GM19324 (cell line): Measurements from ENCODE around the gene UQCC3.
"Not testable (repeated sequence)": the region's sequence is repeated elsewhere in the genome, so short reads cannot be mapped to it uniquely, and the experiment has no call there.

ENCODE experiments used
- ATAC-seq: cut with Tn5 transposase; IDR thresholded peaks from one replicate; pipeline ENCODE4 v1.9.1; 2021; ENCODE audit warnings: mild to moderate bottlenecking, moderate library complexity; ENCODE audit not compliant: unreplicated experiment, low FRiP score

UQCC3 gene

GRCh38 chr11:62665075-62665598, 6.3 kb upstream of the UQCC3 start, which contains the start of the genes C11orf98 and CSKMT:
Gene C11orf98 (minus strand): TSS chr11:62665210. CDS start chr11:62665169, 41 bp downstream.
Gene CSKMT (plus strand): TSS chr11:62665312. CDS start chr11:62665880, 568 bp downstream.
- peak; percentile 90 for ATAC-seq

- no peak for ATAC-seq
These were observed 5.7 kb upstream of the UQCC3 start for GRCh38 chr11:62665599-62666258.

DNA sequence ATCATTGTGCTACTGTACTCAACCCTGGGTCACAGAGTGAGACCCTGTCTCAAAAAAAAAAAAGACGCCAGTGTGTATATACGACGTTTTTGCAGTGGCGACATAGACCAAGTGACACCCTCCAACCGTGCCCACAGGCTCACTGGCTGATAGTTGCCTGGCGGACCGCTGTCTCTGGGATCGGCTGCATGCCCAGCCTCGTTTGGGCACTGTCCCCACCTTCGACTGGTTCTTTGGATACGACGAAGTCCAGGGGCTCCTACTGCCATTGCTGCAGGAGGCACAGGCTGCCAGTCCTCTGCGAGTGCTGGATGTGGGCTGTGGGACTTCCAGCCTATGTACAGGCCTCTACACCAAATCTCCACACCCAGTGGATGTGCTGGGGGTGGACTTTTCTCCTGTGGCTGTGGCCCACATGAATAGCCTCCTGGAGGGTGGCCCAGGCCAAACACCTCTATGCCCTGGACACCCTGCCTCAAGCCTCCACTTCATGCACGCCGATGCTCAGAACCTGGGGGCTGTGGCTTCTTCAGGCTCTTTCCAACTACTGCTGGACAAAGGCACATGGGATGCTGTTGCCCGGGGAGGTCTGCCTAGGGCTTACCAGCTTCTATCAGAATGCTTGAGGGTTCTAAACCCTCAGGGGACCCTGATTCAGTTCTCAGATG, 5.1 kb upstream of the UQCC3 start:
- no peak for ATAC-seq

GRCh38 chr11:62667460-62667859, 4.0 kb upstream of the UQCC3 start:
- ATAC-seq: no peak

- ATAC-seq: no peak
These were observed 1.9 kb upstream of the UQCC3 start for GRCh38 chr11:62669420-62670161.

GRCh38 chr11:62671236-62671607, 251 bp upstream of the UQCC3 start:
- ATAC-seq: peak; percentile 13

- no peak for ATAC-seq
These were observed 1.7 kb downstream of the UQCC3 start for GRCh38 chr11:62673196-62673525.

DNA sequence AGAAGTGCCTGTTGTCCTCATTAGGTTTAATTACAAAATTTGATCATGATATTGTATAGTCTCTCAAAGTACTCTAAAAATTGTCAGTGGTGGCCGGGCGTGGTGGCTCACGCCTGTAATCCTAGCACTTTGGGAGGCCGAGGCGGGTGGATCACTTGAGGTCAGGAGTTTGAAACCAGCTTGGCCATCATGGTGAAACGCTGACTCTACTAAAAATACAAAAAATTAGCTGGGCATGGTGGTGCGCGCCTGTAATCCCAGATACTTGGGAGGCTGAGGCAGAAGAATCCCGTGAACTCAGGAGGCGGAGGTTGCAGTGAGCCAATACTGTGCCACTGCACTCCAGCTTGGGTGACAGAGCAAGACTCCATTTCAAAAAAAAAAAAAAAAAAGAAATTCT, 3.9 kb downstream of the UQCC3 start:
- not testable (repeated sequence) for ATAC-seq

DNA sequence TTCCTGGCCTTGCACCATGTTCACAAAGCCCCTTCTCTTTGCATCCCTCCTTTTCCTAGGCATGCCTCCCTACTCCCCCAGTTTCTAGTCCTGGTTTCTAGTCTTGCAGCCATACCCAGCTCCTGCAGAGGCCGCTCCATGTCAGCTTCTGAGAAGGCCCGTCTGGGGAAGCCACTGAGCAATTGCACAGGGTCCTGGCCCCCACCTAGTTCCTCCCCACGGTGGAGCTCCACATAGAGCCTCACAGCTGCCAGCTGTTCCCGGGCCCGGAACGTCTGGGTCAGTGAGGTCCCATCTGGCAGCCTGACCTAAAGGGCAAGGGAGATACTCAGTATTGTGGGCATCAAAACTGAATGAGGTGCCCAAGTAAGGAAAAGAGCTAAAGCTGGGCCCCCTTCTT, 5.2 kb downstream of the UQCC3 start:
- no peak for ATAC-seq

- no peak for ATAC-seq
These were observed 5.7 kb downstream of the UQCC3 start for GRCh38 chr11:62677156-62677555.

- no peak for ATAC-seq
These were observed 6.2 kb downstream of the UQCC3 start for GRCh38 chr11:62677714-62678113.

DNA sequence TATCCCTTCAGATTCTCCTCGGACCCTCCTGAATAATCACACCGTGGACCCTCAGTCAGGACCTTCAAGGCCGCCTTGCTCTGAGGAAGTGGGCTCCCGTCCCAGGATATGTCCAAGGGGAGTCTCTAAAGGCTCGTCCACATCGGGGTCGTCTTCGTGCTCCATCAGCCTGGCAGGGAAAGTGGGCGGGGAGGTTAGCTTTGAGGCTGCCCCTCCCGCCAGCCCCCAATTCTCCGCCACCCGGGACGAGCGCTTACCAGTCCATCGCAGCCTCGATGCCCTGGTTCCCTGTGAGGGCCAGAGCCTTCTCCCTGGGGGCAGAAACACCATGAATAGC, 6.9 kb downstream of the UQCC3 start:
- no peak for ATAC-seq

GRCh38 chr11:62678770-62679696, 7.6 kb downstream of the UQCC3 start, which contains the start of gene UBXN1:
Gene UBXN1 (minus strand): TSS chr11:62679073. CDS start chr11:62678923, 150 bp downstream.
- ATAC-seq: no peak

- ATAC-seq: no peak
These were observed 9.4 kb downstream of the UQCC3 start for GRCh38 chr11:62680825-62681240.

DNA sequence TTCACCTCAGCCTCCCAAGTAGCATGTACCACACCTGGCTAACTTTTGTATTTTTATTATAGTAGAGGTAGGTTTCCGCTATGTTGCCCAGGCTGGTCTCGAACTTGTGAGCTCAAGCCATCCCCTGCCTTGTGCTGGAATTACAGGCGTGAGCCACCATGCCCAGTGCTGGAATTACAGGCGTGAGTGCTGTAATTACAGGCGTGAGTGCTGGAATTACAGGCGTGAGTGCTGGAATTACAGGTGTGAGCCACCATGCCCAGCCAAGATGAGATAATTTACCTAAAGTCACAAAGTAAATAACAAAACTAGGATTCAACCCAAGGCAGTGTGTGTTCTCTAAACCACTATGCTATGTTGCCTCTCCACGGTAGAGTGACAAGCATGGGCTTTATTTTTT, 11.0 kb downstream of the UQCC3 start:
- ATAC-seq: no peak

- no peak for ATAC-seq
These were observed 16.3 kb downstream of the UQCC3 start for GRCh38 chr11:62687508-62688396.

GRCh38 chr11:62688491-62688890, 17.0 kb downstream of the UQCC3 start:
- ATAC-seq: no peak

- no peak for ATAC-seq
These were observed 18.1 kb downstream of the UQCC3 start, which contains the start of gene LRRN4CL for GRCh38 chr11:62689421-62690183. Gene LRRN4CL (minus strand): TSS chr11:62689530. CDS start chr11:62688508, 1,022 bp downstream.
